ENCODE data around the gene RNF152. TPM values are rescaled to one million over a fixed set of nuclear protein-coding genes. Genes with fewer than 3 reads are reported as not detected.

The RNF152 gene
- total RNA-seq, 1 donor from 2014 or later, result 8.4 TPM

DNA sequence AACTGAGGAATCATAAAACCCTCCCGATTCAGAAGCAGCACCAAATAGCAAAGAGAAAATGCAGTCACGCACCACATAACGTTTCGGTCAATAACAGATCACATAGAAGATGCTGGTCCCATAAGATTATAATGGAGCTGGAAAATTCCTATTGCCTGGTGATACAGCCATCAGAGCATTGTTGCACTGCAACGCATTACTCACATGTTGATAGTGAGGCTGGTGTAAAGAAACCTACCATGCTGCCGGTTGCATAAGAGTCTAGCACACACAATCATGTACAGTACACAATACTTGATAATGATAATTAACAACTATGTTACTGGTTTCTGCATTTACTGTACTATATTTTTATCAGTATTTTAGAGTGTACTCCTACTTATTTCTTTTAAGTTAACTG, 32.5 kb downstream of the RNF152 start:
- Mint-ChIP-seq H3K9me3 (no peaks in the 10 kb centered on the region), H3K36me3 (ENCODE audit: low read depth) (peaks cover 2% of the 10 kb centered on the region), H3K27ac (ENCODE audit: unreplicated experiment) (no peak overlapping the region), H3K27me3 (ENCODE audit: low read depth) (no peaks in the 10 kb centered on the region), H3K4me1 (no peaks in the 10 kb centered on the region), H3K4me3 (no peak overlapping the region)
- DNase-seq (ENCODE audit: low read depth, low spot score), result no peak
- TF ChIP-seq, protein P1, sequence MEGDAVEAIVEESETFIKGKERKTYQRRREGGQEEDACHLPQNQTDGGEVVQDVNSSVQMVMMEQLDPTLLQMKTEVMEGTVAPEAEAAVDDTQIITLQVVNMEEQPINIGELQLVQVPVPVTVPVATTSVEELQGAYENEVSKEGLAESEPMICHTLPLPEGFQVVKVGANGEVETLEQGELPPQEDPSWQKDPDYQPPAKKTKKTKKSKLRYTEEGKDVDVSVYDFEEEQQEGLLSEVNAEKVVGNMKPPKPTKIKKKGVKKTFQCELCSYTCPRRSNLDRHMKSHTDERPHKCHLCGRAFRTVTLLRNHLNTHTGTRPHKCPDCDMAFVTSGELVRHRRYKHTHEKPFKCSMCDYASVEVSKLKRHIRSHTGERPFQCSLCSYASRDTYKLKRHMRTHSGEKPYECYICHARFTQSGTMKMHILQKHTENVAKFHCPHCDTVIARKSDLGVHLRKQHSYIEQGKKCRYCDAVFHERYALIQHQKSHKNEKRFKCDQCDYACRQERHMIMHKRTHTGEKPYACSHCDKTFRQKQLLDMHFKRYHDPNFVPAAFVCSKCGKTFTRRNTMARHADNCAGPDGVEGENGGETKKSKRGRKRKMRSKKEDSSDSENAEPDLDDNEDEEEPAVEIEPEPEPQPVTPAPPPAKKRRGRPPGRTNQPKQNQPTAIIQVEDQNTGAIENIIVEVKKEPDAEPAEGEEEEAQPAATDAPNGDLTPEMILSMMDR (conservative IDR thresholded peaks at IDR 0.05), result no peak

DNA sequence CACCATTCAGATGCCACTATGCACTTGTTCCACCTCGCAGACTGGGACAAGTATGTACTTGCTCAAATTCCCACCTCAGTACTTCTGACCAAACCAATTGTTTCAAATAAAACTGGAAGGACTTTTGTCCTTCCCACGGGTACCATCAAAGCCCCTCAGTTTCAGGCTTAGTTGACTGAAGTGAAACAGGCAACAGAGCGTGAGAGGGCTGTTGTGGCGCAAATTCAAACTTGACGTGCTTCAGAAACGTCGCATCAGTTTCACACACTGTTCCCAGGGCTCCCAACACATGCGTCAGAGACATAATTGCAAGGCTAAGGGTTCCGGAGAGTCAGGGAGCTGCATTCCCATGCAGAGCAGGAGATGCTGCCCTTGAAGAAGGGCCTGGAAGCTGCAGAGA, 33.7 kb downstream of the RNF152 start:
- TF ChIP-seq, protein P1 (conservative IDR thresholded peaks at IDR 0.05), result no peak
- peaks cover 6% of the 10 kb centered on the region for H3K4me1 Mint-ChIP-seq
- no peak overlapping the region for H3K27ac Mint-ChIP-seq (ENCODE audit: unreplicated experiment)
- H3K27me3 Mint-ChIP-seq (ENCODE audit: low read depth), result no peaks in the 10 kb centered on the region
- DNase-seq (ENCODE audit: low read depth, low spot score), result no peak
- H3K36me3 Mint-ChIP-seq (ENCODE audit: low read depth), result peaks cover 2% of the 10 kb centered on the region
- H3K9me3 Mint-ChIP-seq, result no peaks in the 10 kb centered on the region
- no peak overlapping the region for H3K4me3 Mint-ChIP-seq

DNA sequence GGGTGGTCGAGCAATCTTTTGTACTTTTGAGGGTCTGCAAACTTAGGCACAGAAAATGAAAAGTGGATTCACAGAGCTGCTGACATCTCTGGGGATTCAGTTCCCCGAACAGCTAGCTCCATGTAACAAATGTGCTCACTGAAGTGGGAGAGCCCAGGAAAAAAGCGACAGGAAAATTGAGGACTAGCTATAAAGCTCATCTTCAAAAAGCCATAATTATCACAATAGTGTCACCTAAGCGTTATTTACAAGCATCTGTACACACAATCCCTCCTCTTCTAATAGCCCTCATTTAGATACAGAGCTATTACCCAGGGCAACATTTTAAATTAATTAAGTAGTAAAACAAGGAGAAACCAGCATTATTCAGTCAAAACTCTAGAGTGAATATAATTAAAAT, 36.1 kb downstream of the RNF152 start:
- no peak overlapping the region for H3K27ac Mint-ChIP-seq (ENCODE audit: unreplicated experiment)

DNA sequence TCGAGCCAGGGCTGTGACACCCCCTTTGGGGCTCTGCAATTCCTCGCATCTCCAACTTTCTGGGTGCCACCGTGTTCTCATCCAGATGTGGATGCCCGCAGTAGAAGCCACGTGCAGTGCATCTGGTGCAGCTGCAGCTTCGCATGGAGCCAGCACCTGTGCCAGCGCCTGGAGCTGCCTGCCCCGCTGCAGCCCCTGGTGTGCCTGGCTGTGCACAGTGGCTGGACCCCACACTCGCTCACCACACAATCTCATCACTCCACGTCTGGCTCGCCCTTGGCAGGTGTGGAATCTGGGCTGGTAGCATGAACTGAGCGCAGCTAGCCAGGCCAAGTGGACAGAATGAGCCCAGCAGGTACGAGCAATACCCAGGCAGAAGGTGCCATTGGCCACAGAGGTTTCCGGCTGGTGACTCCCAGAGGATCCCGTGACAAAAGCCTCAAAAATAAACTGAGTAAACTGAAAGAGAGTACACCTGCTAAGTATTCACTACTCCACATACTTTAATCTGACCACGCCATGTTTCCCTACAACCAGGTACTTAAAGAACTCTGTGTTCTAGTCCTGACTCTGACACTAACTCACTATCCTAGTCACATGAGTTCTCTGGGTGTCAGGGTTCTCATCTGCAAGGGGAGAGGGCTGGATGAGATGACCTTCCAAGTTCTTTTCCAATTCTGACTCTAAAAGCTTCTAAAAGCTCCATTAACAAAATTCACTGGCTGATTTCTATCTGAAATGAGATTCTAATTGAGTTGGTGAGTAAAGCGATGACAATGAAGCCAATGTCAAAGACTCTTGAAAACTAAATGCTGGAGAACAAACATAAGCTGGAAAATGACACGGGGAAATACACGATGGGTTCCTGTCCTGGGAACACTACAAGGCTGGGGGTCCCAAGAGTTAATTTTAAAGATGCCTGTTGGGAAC, 37.1 kb downstream of the RNF152 start:
- Mint-ChIP-seq H3K9me3 (no peaks in the 10 kb centered on the region), H3K4me1 (peaks cover 6% of the 10 kb centered on the region), H3K4me3 (no peak overlapping the region), H3K27me3 (ENCODE audit: low read depth) (no peaks in the 10 kb centered on the region), H3K36me3 (ENCODE audit: low read depth) (no peaks in the 10 kb centered on the region), H3K27ac (ENCODE audit: unreplicated experiment) (no peak overlapping the region)
- TF ChIP-seq, protein P1 (conservative IDR thresholded peaks at IDR 0.05), result no peak
- DNase-seq (ENCODE audit: low read depth, low spot score), result no peak

More for the DNA sequence above, 36.1 kb downstream of the RNF152 start:
- H3K4me3 Mint-ChIP-seq, result no peak overlapping the region
- H3K9me3 Mint-ChIP-seq, result no peaks in the 10 kb centered on the region
- DNase-seq (ENCODE audit: low read depth, low spot score), result no peak
- H3K4me1 Mint-ChIP-seq, result peaks cover 6% of the 10 kb centered on the region
- no peaks in the 10 kb centered on the region for H3K27me3 Mint-ChIP-seq (ENCODE audit: low read depth)
- TF ChIP-seq, protein P1 (conservative IDR thresholded peaks at IDR 0.05), result no peak
- H3K36me3 Mint-ChIP-seq (ENCODE audit: low read depth), result no peaks in the 10 kb centered on the region

DNA sequence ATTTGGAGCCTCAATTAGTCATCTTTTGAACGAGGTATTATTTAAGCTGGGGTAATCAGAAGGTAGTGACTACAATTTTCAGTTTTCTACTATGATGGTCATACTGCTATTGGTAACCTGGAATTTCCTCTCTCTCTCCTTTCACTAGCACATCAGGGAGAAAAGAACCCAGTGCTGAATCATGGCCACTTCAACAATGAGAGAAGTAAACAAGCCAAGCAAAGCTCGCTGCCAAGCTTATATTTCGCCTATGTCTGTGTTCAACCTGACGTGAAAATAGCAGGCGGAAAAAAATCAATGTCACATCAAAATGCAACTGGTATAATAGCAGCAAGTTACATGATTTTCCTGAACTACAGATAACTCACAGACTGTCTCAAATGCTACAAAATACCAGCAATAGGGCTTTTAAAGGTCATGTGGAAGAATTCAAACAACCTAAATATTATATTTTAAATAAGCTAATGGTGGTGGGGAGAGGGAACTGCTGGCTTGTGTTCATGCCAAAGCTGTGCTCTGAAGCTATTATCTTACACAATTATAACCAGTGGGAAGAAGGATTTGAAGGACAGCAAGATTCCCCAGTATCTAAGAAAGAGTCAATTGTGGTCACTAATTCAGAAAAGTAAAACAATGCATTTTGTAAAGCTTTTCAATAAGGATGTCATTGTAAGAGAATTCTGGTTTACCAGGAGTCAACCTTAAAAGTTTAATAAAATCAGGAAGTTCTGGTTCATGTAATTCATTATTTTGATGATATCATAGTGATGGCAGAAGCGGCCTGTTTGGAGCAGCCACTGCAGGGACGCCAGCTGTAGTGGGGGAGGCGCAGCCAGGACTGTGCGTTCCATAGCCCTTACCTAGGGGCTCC, 38.0 kb downstream of the RNF152 start:
- Mint-ChIP-seq H3K4me3 (no peak overlapping the region), H3K9me3 (no peaks in the 10 kb centered on the region), H3K36me3 (ENCODE audit: low read depth) (no peaks in the 10 kb centered on the region), H3K27ac (ENCODE audit: unreplicated experiment) (no peak overlapping the region), H3K4me1 (peaks cover 6% of the 10 kb centered on the region), H3K27me3 (ENCODE audit: low read depth) (no peaks in the 10 kb centered on the region)
- no peak for DNase-seq (ENCODE audit: low read depth, low spot score)
- TF ChIP-seq, protein P1 (conservative IDR thresholded peaks at IDR 0.05), result no peak

All from neural crest cell (in vitro differentiated cells).